ENCODE measurements around the gene ZBTB46.
"Not testable (repeated sequence)": the region's sequence is repeated elsewhere in the genome, so short reads cannot be mapped to it uniquely, and the experiment has no call there.

ZBTB46 gene

DNA sequence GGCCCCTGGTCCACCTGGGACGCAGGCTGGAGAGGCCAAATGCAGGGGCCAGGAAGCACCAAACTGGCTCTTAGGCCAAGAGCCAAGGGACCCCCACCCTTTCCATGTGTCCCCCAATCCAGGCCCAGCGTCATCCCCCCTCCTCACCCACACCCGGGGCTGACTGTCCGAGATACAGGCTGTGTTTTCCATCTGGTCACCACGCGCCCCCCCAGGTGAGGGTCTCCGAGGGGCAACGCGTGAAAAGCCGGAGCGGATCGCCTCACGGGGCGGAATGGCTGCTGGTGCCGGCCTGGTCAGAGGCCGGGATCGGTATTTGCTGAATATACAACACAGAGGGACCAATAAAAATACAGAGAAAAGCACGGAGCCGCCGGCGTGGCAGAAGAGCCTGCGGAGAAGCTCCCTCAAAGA, 25.0 kb upstream of the ZBTB46 start:
- TF ChIP-seq, protein P1, sequence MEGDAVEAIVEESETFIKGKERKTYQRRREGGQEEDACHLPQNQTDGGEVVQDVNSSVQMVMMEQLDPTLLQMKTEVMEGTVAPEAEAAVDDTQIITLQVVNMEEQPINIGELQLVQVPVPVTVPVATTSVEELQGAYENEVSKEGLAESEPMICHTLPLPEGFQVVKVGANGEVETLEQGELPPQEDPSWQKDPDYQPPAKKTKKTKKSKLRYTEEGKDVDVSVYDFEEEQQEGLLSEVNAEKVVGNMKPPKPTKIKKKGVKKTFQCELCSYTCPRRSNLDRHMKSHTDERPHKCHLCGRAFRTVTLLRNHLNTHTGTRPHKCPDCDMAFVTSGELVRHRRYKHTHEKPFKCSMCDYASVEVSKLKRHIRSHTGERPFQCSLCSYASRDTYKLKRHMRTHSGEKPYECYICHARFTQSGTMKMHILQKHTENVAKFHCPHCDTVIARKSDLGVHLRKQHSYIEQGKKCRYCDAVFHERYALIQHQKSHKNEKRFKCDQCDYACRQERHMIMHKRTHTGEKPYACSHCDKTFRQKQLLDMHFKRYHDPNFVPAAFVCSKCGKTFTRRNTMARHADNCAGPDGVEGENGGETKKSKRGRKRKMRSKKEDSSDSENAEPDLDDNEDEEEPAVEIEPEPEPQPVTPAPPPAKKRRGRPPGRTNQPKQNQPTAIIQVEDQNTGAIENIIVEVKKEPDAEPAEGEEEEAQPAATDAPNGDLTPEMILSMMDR (IDR thresholded peaks at IDR 0.05), result no peak
- DNase-seq (ENCODE audit: low spot score), result no peak
- Histone ChIP-seq H3K4me3 (no peak overlapping the region), H3K27ac (no peak overlapping the region)

DNA sequence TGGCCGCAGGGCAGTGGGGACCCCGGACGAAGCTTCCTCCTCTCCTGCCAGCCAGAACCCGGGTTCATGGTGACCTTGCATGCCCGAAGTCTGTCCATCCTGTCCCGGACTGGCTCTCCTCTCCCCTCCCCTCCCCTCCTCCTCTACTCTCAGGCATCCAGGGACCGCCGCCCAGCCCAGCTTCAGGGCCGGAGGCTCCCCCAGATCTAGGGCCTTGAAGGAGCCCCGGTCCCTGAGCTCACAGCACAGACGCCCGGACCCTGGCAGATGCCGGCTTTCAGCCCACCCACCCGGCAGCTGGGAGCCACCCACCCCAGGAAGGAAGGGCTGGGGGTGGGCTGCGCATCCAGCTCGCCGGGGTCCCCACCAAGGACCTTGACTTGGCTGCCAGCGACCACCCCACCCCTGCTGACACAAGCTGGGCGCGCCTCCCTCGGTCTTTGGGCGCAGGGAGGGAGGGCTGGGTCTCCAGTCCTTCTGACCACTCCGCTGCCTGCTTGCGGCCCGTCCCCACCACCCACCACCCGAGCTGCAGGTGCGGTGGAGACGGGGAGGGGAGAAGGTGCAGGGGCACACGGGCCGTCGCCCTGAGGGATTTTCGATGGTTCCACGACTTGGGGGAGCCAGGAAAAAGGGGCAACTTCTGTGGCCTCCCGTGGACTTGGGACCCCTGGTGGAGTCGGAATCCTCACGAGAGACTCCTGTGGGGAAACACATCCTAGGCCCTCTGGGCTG, 24.5 kb upstream of the ZBTB46 start:
- DNase-seq (ENCODE audit: low spot score), result no peak
- TF ChIP-seq, protein P1 (IDR thresholded peaks at IDR 0.05), result no peak
- peak overlapping the region; percentile 59 for H3K4me3 ChIP-seq
- H3K27ac ChIP-seq, result peak overlapping the region in 1 of 2 donors; percentile 78

DNA sequence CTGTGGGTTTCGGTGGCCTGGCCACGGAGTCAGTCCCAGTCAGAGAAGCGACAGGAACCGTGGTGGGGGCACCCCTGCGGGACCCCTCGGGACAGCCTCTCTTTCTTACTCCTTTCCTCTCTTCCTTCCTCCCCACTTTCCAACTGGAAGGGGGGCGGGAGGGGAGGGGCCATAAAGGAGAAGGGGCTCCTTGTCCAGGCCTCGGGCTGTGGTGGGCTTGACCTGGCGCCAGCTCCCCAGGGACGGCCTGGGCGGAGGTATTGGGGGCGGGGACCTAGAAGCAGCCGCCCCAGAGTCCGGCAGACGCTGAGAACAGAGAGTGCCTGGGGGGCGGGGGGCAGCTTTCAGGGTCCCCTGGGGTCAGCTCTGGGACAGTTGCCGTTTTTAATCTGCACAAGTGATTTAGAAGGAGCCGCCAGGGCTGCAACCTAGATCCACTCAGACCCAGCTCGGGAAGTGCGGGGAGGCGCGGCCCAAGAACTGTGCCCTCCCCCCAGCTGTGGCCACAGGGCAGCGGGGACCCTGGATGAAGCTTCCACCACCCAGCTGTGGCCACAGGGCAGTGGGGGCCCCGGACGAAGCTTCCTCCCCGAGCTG, 23.8 kb upstream of the ZBTB46 start:
- TF ChIP-seq, protein P1 (IDR thresholded peaks at IDR 0.05), result no peak
- Histone ChIP-seq H3K27ac (peak overlapping the region in 1 of 2 donors; percentile 78), H3K4me3 (peak overlapping the region; percentile 59)
- no peak for DNase-seq (ENCODE audit: low spot score)

- Histone ChIP-seq H3K27ac (peak overlapping the region in 1 of 2 donors; percentile 78), H3K4me3 (peak overlapping the region; percentile 59)
- TF ChIP-seq, protein P1 (IDR thresholded peaks at IDR 0.05), result no peak
- no peak for DNase-seq (ENCODE audit: low spot score)
Measured at GRCh38 chr20:63854069-63854765, 23.2 kb upstream of the ZBTB46 start.

- not testable (repeated sequence) for H3K4me3 ChIP-seq; DNase-seq (ENCODE audit: low spot score)
- H3K27ac ChIP-seq, result peak overlapping the region in 1 of 2 donors; percentile 78
Measured at GRCh38 chr20:63853733-63854068, 22.6 kb upstream of the ZBTB46 start.

- not testable (repeated sequence) for H3K27ac ChIP-seq; H3K4me3 ChIP-seq; DNase-seq (ENCODE audit: low spot score)
Measured at GRCh38 chr20:63851548-63851943, 20.5 kb upstream of the ZBTB46 start.

DNA sequence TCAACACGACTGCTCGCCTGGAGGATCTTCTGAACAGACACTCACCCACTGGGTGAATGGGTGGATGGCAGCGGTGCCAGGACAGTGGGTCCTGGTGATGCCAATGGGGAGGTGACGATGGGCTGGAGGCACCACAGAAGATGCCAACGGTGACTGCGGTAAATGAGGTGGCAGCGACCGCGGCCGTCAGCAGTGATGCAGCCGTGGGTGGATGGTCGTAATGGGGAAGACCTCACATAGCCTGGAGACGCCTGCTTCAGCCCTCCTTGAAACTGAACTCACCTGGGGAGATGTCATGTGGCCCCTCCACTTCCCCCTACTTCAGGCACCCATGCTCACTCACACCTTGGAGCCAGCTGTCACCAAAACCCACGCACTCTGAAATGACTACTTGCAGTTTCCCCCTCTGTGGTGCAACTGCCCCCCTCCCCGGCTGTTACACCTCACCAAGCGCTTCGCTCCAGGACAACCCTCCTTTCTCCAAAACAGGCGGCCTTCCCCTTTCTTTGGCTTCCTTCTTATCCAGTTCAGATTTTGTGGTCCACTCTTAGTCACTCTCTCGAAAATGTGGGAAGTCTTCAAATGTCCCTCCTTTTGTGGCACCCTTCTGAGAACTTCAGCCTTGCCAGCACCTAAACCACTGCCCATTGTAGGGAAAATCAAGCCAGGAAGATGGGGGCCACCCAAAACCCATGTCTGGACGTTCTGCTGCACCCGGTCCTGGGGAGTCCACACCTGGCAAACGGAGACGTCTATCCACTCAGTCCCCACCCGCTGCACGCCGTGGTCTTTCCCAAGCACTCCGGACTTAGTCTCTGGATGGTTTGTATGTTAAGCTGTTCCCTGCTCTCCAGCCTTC, 19.9 kb upstream of the ZBTB46 start:
- Histone ChIP-seq H3K4me3 (no peak overlapping the region), H3K27ac (no peak overlapping the region)
- DNase-seq (ENCODE audit: low spot score), result no peak
- TF ChIP-seq, protein P1 (IDR thresholded peaks at IDR 0.05), result no peak
